ENCODE results near the gene RET.

RET gene

DNA sequence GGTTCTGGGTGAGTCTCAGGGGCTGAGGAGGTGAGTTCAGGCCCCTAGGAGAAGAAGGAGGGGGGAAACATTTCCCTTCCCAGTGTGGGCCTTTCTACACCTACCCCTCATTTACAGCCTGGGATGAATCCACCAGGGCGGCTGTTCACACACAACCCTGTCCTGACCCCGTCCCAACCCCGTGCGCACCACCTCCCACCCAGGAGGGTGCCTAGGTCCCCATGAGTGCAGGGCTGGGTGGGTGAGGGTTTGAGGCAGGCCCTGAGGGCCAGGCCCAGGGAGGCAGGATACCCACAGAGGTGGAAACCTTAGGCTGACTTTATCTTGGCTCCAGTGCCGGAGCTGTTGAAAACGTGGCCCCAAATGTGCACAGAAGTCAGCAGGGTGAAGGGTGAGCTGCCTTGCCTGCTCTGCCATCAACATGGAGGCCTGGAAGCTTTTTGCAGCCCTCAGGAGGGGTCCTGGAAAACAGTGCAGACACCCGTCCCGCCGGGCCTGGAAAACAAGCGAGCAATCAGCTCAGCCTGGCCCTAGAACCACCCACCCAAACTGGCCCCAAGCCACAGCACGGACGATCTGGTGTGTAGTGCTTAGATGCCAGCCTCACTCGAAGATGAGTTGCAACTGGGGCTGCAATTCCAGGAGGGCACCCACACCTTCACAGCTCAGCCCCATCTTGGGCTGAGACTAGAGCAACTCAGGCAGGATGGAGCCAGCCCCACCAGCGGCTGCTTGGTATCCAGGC, 9.3 kb upstream of the RET start:
- no peak overlapping the region for H3K4me3 ChIP-seq (ENCODE audit: low read depth, low read length)
- DNase-seq (ENCODE audit: low read depth): no peak
- TF ChIP-seq MAX (IDR thresholded peaks at IDR 0.05; ENCODE audit: low read depth, low read length): no peak

GRCh38 chr10:43068136-43068395, 8.8 kb upstream of the RET start:
- no peak for DNase-seq (ENCODE audit: low read depth)
- no peak overlapping the region for H3K4me3 ChIP-seq (ENCODE audit: low read depth, low read length)
- TF ChIP-seq MAX (IDR thresholded peaks at IDR 0.05; ENCODE audit: low read depth, low read length) (no peak), POLR2A (IDR thresholded peaks at IDR 0.05; ENCODE audit: extremely low read depth, insufficient read length) (no peak), MYC (IDR thresholded peaks at IDR 0.05; ENCODE audit: low read depth, low read length) (no peak), CTCF (IDR thresholded peaks at IDR 0.05; ENCODE audit: low read depth, low read length) (no peak)

GRCh38 chr10:43068471-43069210, 8.2 kb upstream of the RET start:
- no peak for DNase-seq (ENCODE audit: low read depth)
- TF ChIP-seq MYC (IDR thresholded peaks at IDR 0.05; ENCODE audit: low read depth, low read length): no peak
- no peak for TF ChIP-seq CTCF (IDR thresholded peaks at IDR 0.05; ENCODE audit: low read depth, low read length)
- TF ChIP-seq MAX (IDR thresholded peaks at IDR 0.05; ENCODE audit: low read depth, low read length): no peak
- TF ChIP-seq POLR2A (IDR thresholded peaks at IDR 0.05; ENCODE audit: extremely low read depth, insufficient read length): no peak
- H3K4me3 ChIP-seq (ENCODE audit: low read depth, low read length): no peak overlapping the region

GRCh38 chr10:43069211-43069515, 7.7 kb upstream of the RET start:
- no peak for DNase-seq (ENCODE audit: low read depth)
- TF ChIP-seq CTCF (IDR thresholded peaks at IDR 0.05; ENCODE audit: low read depth, low read length) (no peak), MYC (IDR thresholded peaks at IDR 0.05; ENCODE audit: low read depth, low read length) (no peak), POLR2A (IDR thresholded peaks at IDR 0.05; ENCODE audit: extremely low read depth, insufficient read length) (no peak), MAX (IDR thresholded peaks at IDR 0.05; ENCODE audit: low read depth, low read length) (no peak)
- no peak overlapping the region for H3K4me3 ChIP-seq (ENCODE audit: low read depth, low read length)

DNA sequence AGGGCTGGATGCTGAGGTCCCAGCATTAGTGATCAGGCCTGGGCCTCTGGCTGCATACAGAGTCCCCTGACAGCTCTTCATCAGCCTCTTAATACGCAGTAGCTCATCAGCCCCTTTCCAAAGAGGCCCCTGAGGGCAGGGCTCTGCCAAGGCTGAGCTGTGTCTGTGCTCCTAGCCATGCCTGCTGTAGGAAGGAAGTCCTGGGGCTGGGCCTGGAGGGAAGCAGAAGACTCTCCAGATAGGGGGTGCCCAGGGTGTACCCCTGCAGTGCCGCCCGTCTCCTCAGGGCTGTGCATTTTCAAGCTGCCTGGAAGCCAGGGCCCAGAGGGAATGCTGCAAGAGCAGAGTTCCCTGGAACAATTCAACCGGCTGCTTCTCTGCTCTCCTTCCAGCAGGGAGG, 7.3 kb upstream of the RET start:
- no peak for DNase-seq (ENCODE audit: low read depth)
- no peak overlapping the region for H3K4me3 ChIP-seq (ENCODE audit: low read depth, low read length)
- TF ChIP-seq CTCF (IDR thresholded peaks at IDR 0.05; ENCODE audit: low read depth, low read length) (no peak), POLR2A (IDR thresholded peaks at IDR 0.05; ENCODE audit: extremely low read depth, insufficient read length) (no peak), MAX (IDR thresholded peaks at IDR 0.05; ENCODE audit: low read depth, low read length) (no peak), MYC (IDR thresholded peaks at IDR 0.05; ENCODE audit: low read depth, low read length) (no peak)

Measured in NB4 (cell line).